Lower leg skin (tissue), 4 donors: ENCODE data around the gene GINS1. TPM values are rescaled to one million over a fixed set of nuclear protein-coding genes. Genes with fewer than 3 reads are reported as not detected.

Experiments
- DNase-seq, 2 donors: peaks; one replicate each; pipeline ENCODE4 v3.0.0-alpha.2; 2019; ENCODE audit warnings: low spot score in 2 of 2
- H3K4me3 ChIP-seq: fragments of 200-600 bp; sonication (generic); 2 replicates; pipeline ENCODE4 v1.5.1; 2017; ENCODE audit warnings: mild to moderate bottlenecking, low read depth; ENCODE audit not compliant: poor library complexity, severe bottlenecking
- POLR2A ChIP-seq, 2 donors: fragments of 450-650 bp; IDR thresholded peaks; one replicate each; pipeline ENCODE4 v1.6.1; 2016 to 2017; ENCODE audit warnings: antibody characterized with exemption in 2 of 2, mild to moderate bottlenecking in 1 of 2, moderate library complexity in 1 of 2
- WGBS, 2 donors: methylation state at CpG; one replicate each; pipeline ENCODE4 v1.1.5; 2018; 5-methylcytosine and 5-hydroxymethylcytosine counted together
- intact Hi-C: fragments of 100-400 bp; cut with DNase I; formaldehyde crosslinking; loops from one replicate; pipeline ENCODE4 v1.15.0; 2023; ENCODE audit warnings: low total_unique reads
- total RNA-seq, 4 donors: library from RNA; depleted of rRNA; stranded (reverse); fragments of >200 nt; gene quantifications; one replicate each; pipeline ENCODE4 v1.1.0, GENCODE V29; 2016
- TF ChIP-seq, protein P1 (sequence below), 3 donors: fragments of 450-650 bp; IDR thresholded peaks; one replicate each; pipeline ENCODE4 v1.5.1; 2016; ENCODE audit warnings: antibody characterized with exemption in 3 of 3, mild to moderate bottlenecking in 3 of 3, moderate library complexity in 2 of 3

Gene GINS1
- total RNA-seq, 4 donors from 2014 or later = 0.63 to 2.8 (median 1.4) TPM

- DNase-seq = no peak
- intact Hi-C loops = no loop called here
- TF ChIP-seq, protein P1, sequence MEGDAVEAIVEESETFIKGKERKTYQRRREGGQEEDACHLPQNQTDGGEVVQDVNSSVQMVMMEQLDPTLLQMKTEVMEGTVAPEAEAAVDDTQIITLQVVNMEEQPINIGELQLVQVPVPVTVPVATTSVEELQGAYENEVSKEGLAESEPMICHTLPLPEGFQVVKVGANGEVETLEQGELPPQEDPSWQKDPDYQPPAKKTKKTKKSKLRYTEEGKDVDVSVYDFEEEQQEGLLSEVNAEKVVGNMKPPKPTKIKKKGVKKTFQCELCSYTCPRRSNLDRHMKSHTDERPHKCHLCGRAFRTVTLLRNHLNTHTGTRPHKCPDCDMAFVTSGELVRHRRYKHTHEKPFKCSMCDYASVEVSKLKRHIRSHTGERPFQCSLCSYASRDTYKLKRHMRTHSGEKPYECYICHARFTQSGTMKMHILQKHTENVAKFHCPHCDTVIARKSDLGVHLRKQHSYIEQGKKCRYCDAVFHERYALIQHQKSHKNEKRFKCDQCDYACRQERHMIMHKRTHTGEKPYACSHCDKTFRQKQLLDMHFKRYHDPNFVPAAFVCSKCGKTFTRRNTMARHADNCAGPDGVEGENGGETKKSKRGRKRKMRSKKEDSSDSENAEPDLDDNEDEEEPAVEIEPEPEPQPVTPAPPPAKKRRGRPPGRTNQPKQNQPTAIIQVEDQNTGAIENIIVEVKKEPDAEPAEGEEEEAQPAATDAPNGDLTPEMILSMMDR (IDR thresholded peaks at IDR 0.05) = no peak
- WGBS, 2 donors = 89 to 92% methylated on average over 11 of the region's 11 CpGs
- H3K4me3 ChIP-seq = no peak overlapping the region
These were observed 80.5 kb downstream of the GINS1 start for GRCh38 chr20:25487975-25488374.

DNA sequence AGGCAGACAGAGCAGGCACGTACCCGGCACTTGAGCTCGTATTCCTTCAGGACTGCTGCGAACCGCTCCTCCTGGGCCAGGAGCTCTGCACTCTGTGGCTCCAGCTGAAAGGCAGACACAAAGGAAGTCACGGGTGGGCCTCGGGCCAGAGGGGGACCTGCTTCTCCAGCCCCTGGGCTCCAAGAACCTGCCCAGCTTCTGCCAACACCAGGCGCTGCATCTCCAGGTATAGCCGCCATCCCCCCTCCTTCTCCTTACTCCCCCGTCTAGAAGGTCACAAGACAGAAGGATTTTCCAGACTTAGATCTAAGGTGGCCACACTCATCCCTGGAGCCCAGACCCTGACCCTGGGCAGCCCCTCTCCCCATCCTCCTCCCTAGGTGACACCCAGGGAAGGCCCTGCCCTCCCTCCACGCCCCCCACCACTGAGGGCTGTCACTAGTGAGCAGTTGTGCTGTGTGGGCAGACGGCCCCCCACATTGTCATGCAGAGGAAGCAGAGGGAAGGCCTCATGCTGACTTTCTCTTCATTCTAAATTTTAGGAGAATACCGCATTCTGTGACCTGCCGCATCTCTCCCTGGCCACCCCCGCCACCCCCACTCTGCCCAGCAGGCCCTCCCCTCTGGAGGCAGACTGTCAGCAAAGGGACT is 81.9 kb downstream of the GINS1 start:
- TF ChIP-seq, protein P1 (IDR thresholded peaks at IDR 0.05) = no peak
- TF ChIP-seq POLR2A (IDR thresholded peaks at IDR 0.05) = no peak
- DNase-seq = no peak
- intact Hi-C loops = no loop called here
- WGBS, 2 donors = 90% methylated on average over 15 of the region's 15 CpGs
- H3K4me3 ChIP-seq = no peak overlapping the region

DNA sequence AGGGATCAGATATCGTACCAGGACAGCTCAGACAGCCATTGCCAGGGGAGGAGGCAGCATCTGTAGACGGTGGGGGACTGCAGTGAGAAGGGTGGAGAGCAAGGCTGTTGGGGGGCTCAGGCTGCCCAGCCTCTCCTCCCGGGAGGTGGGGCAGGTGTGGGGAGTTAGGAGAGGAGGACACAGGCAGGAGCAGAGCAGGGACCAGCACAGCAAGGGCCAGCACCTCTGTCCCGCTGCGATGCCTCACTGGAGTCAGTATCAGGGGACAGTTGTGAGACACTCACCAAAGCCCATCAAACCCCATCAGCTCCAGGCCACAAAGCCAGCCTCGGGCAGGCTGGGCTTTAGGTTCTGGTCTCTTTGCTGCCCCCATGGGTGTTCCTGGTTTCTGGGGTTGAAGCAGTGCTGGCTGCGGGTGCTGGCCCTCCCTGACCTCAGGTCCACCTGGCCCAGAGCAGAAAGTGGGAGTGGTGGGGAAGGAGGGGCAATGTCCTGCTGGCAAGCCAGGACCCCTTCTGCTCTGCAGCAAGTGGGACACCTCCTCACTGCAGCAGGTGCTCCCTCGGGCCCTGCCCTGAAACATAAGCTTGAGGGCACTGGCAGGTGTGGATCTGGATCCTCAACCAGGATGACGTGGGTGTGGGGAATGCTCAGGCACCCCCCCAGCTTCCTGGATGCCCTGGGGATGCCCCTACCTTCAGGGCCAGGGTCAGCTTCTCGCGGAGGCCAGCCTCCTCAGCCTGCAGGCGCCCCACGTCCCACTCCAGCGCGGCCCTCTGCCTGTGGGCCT is 83.4 kb downstream of the GINS1 start:
- TF ChIP-seq POLR2A (IDR thresholded peaks at IDR 0.05) = no peak
- TF ChIP-seq, protein P1 (IDR thresholded peaks at IDR 0.05) = no peak
- 85 to 88% methylated on average over 13 to 14 of the region's 15 CpGs for WGBS, 2 donors
- intact Hi-C loops = no loop called here
- no peak overlapping the region for H3K4me3 ChIP-seq
- DNase-seq = no peak

GRCh38 chr20:25491446-25492038 is 84.1 kb downstream of the GINS1 start:
- WGBS, 2 donors = 80 to 83% methylated on average over 12 of the region's 12 CpGs
- H3K4me3 ChIP-seq = no peak overlapping the region
- TF ChIP-seq, protein P1 (IDR thresholded peaks at IDR 0.05) = no peak
- TF ChIP-seq POLR2A (IDR thresholded peaks at IDR 0.05) = no peak
- intact Hi-C loops = no loop called here
- no peak for DNase-seq

DNA sequence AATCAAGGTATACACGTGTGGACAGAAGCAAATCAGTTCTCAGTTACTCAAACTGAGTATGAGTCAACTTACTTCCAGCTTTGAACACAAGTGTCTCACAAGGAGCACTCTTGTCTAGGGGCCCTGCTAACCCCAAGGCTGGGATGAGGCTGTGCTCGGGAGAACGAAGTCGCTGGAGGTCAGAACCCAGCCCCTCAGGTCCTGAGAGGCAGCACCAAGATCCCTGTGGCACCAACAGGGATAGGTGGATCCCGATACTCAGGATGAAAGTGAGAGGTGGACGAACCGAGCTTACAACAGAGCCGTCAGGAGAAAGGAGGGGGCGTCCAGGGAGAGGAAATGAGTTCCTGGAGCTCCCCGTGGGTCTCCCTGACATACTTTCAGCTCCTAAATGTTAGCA is 85.7 kb downstream of the GINS1 start:
- no peak for DNase-seq
- H3K4me3 ChIP-seq = no peak overlapping the region
- no peak for TF ChIP-seq POLR2A (IDR thresholded peaks at IDR 0.05)
- TF ChIP-seq, protein P1 (IDR thresholded peaks at IDR 0.05) = no peak
- WGBS, 2 donors = 89 to 93% methylated on average over 10 of the region's 10 CpGs
- intact Hi-C loops = no loop called here
